Mesendoderm (in vitro differentiated cells): Measurements from ENCODE around the gene PTRH1.

Source experiments
- DNase-seq: peaks from one replicate; pipeline ENCODE4 v3.0.0; 2013
- H2AK5ac ChIP-seq: 2 replicates; pipeline ENCODE4 v1.6.1; 2013; ENCODE audit warnings: low read length, inconsistent platforms
- H2BK120ac ChIP-seq: 2 replicates; pipeline ENCODE4 v1.6.1; 2013; ENCODE audit warnings: low read depth, mild to moderate bottlenecking, low read length, moderate library complexity, mixed read lengths
- H2BK15ac ChIP-seq: replicated peaks from 2 replicates; pipeline ENCODE4 v1.6.1; 2013; ENCODE audit warnings: low read depth, mild to moderate bottlenecking, moderate library complexity
- H2BK5ac ChIP-seq: 2 replicates; pipeline ENCODE4 v1.6.1; 2013; ENCODE audit warnings: low read length, inconsistent platforms
- H3K18ac ChIP-seq: 2 replicates; pipeline ENCODE4 v1.6.1; 2013; ENCODE audit warnings: mild to moderate bottlenecking, low read length, mixed read lengths
- H3K23ac ChIP-seq: one replicate; pipeline ENCODE4 v1.6.1; 2013; ENCODE audit warnings: low read length
- H3K27ac ChIP-seq: 2 replicates; pipeline ENCODE4 v1.5.1; 2013; ENCODE audit warnings: low read depth, mild to moderate bottlenecking, inconsistent platforms, low read length, moderate library complexity
- H3K27me3 ChIP-seq: 2 replicates; pipeline ENCODE4 v1.6.1; 2013; ENCODE audit warnings: low read length, control low read depth, mild to moderate bottlenecking, inconsistent platforms; ENCODE audit not compliant: insufficient read depth, poor library complexity
- H3K36me3 ChIP-seq: 2 replicates; pipeline ENCODE4 v1.6.1; 2013; ENCODE audit warnings: low read length, inconsistent platforms; ENCODE audit not compliant: control insufficient read depth, insufficient read depth
- H3K4ac ChIP-seq: one replicate; pipeline ENCODE4 v1.6.1; 2013; ENCODE audit warnings: low read depth, mild to moderate bottlenecking, low read length, moderate library complexity
- H3K4me1 ChIP-seq: 2 replicates; pipeline ENCODE4 v1.6.1; 2013; ENCODE audit warnings: low read depth, low read length, inconsistent platforms; ENCODE audit not compliant: control insufficient read depth
- H3K4me2 ChIP-seq: 2 replicates; pipeline ENCODE4 v1.6.1; 2013; ENCODE audit warnings: low read length
- H3K4me3 ChIP-seq: 2 replicates; pipeline ENCODE4 v1.5.1; 2013; ENCODE audit warnings: mild to moderate bottlenecking, low read length
- H3K56ac ChIP-seq: one replicate; pipeline ENCODE4 v1.6.1; 2013; ENCODE audit warnings: low read length
- H3K79me1 ChIP-seq: 2 replicates; pipeline ENCODE4 v1.6.1; 2013; ENCODE audit warnings: low read length, inconsistent platforms
- H3K79me2 ChIP-seq: 2 replicates; pipeline ENCODE4 v1.6.1; 2013; ENCODE audit warnings: mild to moderate bottlenecking, low read length; ENCODE audit not compliant: control insufficient read depth, insufficient read depth
- H3K9ac ChIP-seq: 2 replicates; pipeline ENCODE4 v1.6.1; 2013; ENCODE audit warnings: low read length, inconsistent platforms
- H4K5ac ChIP-seq: one replicate; pipeline ENCODE4 v1.6.1; 2013; ENCODE audit warnings: low read length
- H4K8ac ChIP-seq: one replicate; pipeline ENCODE4 v1.6.1; 2013; ENCODE audit warnings: low read depth, mild to moderate bottlenecking, control low read depth, low read length, moderate library complexity
- WGBS: extraction: QIAGEN DNeasy Blood & Tissue Kit; methylation state at CpG from one replicate; pipeline ENCODE4 v1.1.7; 2013; ENCODE audit warnings: low lambda C conversion rate, missing lambda C conversion rate; ENCODE audit not compliant: insufficient coverage; ENCODE audit errors: extremely low coverage; 5-methylcytosine and 5-hydroxymethylcytosine counted together

Gene PTRH1

DNA sequence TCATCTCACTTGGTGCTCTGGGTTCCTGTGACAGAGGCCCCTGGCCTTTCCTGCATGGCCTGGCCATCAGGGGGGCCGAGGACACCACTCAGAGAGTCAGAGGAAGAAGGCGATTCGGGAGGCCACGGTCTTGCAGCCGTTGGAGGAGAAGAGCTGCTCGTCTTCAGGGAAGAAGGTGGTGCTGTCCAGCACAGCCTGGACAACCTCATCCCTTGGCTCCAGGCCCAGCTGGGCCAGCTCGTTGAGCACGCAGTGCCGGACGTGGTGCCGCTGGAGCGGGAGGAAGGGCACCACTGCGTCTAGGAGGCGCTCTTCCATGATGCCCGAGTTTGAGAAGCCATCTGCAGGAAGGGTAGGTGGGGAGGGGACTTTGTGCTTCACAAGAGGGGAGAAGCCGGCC, 16.5 kb upstream of the PTRH1 start:
- Histone ChIP-seq H2BK120ac (no peak overlapping the region), H3K36me3 (no peaks in the 10 kb centered on the region), H4K8ac (no peak overlapping the region), H3K18ac (no peak overlapping the region), H3K4ac (no peak overlapping the region), H3K56ac (no peak overlapping the region), H2BK5ac (no peak overlapping the region), H3K4me2 (no peak overlapping the region), H3K79me2 (no peaks in the 10 kb centered on the region), H3K27ac (no peak overlapping the region), H4K5ac (no peak overlapping the region), H3K4me1 (no peaks in the 10 kb centered on the region), H3K27me3 (no peaks in the 10 kb centered on the region), H3K23ac (no peak overlapping the region), H2AK5ac (no peak overlapping the region), H3K9ac (no peak overlapping the region), H2BK15ac (no peak overlapping the region), H3K4me3 (no peak overlapping the region), H3K79me1 (no peaks in the 10 kb centered on the region)
- DNase-seq: no peak
- WGBS: no CpG with 5 or more reads among the region's 16 CpGs

DNA sequence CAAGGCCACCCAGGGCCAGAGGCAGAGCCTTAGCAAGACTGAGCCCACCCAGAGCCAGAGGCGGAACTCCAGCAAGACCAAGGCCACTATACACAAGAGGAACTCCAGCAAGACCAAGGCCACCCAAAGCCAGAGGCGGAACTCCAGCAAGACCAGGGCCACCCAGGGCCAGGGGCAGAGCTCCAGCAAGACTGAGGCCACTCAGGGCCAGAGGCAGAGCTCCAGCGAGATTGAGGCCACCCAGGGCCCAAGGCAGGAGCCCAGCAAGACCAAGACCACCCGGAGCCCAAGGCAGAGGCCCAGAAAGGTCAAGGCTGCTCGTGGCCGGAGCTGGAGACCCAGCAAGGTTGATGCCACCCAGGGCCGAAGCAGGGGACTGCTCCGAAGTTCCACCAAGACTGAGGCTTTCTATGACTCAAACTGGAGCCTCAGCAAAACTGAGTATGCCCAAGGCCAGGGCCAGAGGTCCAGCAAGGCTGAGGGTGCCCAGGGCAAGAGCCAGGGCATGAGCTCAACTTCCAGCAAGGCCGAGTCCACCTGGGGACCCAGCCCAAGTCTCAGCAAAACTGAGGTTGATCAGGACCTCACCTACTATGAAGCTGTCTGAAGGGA, 15.4 kb upstream of the PTRH1 start:
- Histone ChIP-seq H3K4me3 (no peak overlapping the region), H3K79me1 (no peaks in the 10 kb centered on the region), H2AK5ac (no peak overlapping the region), H4K5ac (no peak overlapping the region), H2BK15ac (no peak overlapping the region), H4K8ac (no peak overlapping the region), H3K23ac (no peak overlapping the region), H3K9ac (no peak overlapping the region), H3K4me2 (no peak overlapping the region), H3K4me1 (no peaks in the 10 kb centered on the region), H3K56ac (no peak overlapping the region), H3K18ac (no peak overlapping the region), H3K4ac (no peak overlapping the region), H3K27me3 (no peaks in the 10 kb centered on the region), H3K27ac (no peak overlapping the region), H2BK120ac (no peak overlapping the region), H3K79me2 (no peaks in the 10 kb centered on the region), H2BK5ac (no peak overlapping the region), H3K36me3 (no peaks in the 10 kb centered on the region)
- WGBS: no CpG with 5 or more reads among the region's 9 CpGs
- no peak for DNase-seq

DNA sequence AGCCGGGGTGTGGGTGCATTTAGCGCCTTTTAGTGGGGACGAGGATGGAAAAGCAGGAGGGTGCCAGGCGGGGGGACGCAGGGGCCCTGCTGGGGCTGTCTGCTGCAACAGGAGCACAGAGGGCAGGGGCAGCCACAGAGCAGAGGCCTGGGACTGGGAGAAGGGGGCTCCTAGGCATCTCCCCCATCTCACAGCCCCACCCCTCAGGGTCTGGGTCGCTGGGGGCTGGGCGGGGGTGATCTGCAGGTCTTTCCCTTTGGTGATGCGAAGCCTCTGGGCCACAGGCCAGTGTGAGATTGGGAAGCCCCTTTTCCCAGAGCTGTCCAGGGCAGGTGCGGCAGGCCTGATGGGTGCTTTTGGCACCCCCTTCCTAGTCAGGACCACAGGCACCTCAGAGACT, 14.8 kb upstream of the PTRH1 start:
- Histone ChIP-seq H3K56ac (no peak overlapping the region), H3K36me3 (no peaks in the 10 kb centered on the region), H3K4ac (no peak overlapping the region), H3K79me2 (no peaks in the 10 kb centered on the region), H4K8ac (no peak overlapping the region), H3K23ac (no peak overlapping the region), H4K5ac (no peak overlapping the region), H3K4me3 (no peak overlapping the region), H2AK5ac (no peak overlapping the region), H2BK120ac (no peak overlapping the region), H3K27me3 (no peaks in the 10 kb centered on the region), H3K79me1 (no peaks in the 10 kb centered on the region), H3K18ac (no peak overlapping the region), H3K27ac (no peak overlapping the region), H2BK15ac (no peak overlapping the region), H3K4me2 (no peak overlapping the region), H3K4me1 (no peaks in the 10 kb centered on the region), H2BK5ac (no peak overlapping the region), H3K9ac (no peak overlapping the region)
- no peak for DNase-seq
- no CpG with 5 or more reads among the region's 9 CpGs for WGBS

DNA sequence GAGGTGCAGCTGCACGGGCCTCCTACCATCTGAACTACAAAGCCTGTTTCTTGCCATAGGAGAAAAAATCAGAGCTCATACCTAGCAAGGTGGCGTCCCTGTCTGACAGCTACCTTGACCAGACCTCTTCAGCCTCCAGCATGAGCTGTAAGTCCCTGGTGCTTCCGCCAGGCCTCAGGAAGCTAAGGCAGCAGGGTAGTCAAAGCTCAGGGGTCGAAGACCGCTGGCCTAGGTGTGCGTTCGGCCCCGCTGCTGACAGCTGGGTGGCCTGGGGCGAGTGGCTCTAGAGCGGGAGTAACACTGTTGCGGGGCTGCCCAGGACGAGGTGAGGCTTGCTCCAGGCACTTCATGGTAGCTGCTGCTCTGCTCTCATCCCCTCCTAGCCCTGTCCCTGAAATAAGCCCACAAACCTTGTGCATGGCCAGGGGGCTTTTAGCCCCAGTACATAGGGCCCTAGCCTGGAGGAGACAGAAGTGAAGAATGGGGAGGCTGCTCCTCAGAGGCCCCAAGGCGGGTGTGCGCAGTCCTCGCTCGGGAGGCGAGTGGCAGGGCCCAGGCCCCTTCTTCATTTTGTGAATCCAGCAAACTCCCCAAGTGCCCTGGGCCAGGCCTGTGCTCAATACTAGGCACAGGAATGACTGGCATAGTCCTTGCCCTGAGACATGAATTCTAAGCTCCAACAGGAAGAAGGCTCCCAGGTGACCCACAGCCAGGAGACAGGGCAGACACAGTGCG, 14.2 kb upstream of the PTRH1 start:
- Histone ChIP-seq H3K79me1 (no peaks in the 10 kb centered on the region), H4K5ac (no peak overlapping the region), H3K79me2 (no peaks in the 10 kb centered on the region), H2BK5ac (no peak overlapping the region), H3K9ac (no peak overlapping the region), H3K4me2 (no peak overlapping the region), H3K27me3 (no peaks in the 10 kb centered on the region), H3K4me3 (no peak overlapping the region), H2AK5ac (no peak overlapping the region), H3K4me1 (no peaks in the 10 kb centered on the region), H3K56ac (no peak overlapping the region), H3K36me3 (no peaks in the 10 kb centered on the region), H3K23ac (no peak overlapping the region), H4K8ac (no peak overlapping the region), H3K18ac (no peak overlapping the region), H3K4ac (no peak overlapping the region), H2BK120ac (no peak overlapping the region), H3K27ac (no peak overlapping the region), H2BK15ac (no peak overlapping the region)
- no CpG with 5 or more reads among the region's 18 CpGs for WGBS
- DNase-seq: no peak

DNA sequence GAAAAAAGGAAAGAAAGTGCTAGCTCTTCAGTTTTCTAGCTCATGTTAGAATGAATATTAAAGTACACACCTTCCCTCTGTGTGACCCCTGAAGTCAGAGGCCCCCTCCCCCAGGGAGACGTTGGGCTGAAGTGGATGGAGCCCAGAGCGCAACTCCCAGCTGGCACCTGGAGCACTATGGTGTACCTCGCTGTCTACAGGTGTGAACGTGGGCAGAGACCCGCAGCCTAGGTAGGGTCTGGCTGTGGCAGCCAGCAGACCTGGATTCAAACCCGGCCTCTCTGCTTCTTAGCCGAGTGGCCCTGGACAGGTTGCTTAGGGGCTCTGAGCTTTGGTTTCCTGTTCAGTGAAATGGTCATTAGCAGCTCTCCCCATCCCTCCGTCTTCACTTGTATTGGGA, 13.3 kb upstream of the PTRH1 start:
- H3K27ac ChIP-seq: no peak overlapping the region
- H2BK15ac ChIP-seq: no peak overlapping the region
- H2BK120ac ChIP-seq: no peak overlapping the region
- H3K4ac ChIP-seq: no peak overlapping the region
- no peak overlapping the region for H4K8ac ChIP-seq
- H3K36me3 ChIP-seq: no peaks in the 10 kb centered on the region
- no peaks in the 10 kb centered on the region for H3K27me3 ChIP-seq
- H3K4me2 ChIP-seq: no peak overlapping the region
- no peak overlapping the region for H3K4me3 ChIP-seq
- H3K79me2 ChIP-seq: no peaks in the 10 kb centered on the region
- no peak overlapping the region for H3K23ac ChIP-seq
- H4K5ac ChIP-seq: no peak overlapping the region
- H3K56ac ChIP-seq: no peak overlapping the region
- H3K18ac ChIP-seq: no peak overlapping the region
- H3K4me1 ChIP-seq: no peaks in the 10 kb centered on the region
- no peak overlapping the region for H3K9ac ChIP-seq
- H3K79me1 ChIP-seq: no peaks in the 10 kb centered on the region
- DNase-seq: no peak
- H2BK5ac ChIP-seq: no peak overlapping the region
- H2AK5ac ChIP-seq: no peak overlapping the region
- no CpG with 5 or more reads among the region's 8 CpGs for WGBS

DNA sequence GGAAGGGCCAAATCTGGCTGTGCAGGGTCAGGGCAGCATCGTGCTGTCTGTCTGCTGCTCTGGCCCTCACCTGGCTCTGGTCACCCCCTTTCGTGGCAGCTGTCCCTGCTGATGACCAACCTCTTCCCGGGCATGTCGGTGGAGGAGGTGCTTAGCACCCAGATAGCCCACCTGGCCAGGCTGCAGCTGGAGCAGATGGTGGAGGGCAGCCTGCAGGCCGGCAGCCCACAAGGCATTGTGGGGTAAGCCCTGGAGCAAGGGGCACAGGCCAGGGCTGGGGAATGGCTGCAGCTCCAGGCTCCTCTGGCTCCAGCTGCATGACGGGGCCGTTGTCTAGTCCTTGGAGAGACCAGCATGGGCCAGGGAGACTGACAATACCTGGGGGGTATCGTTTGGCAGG, 11.4 kb upstream of the PTRH1 start:
- Histone ChIP-seq H2BK5ac (no peak overlapping the region), H3K36me3 (no peaks in the 10 kb centered on the region), H4K8ac (no peak overlapping the region), H3K4ac (no peak overlapping the region), H3K27ac (no peak overlapping the region), H3K4me2 (no peak overlapping the region), H2BK15ac (no peak overlapping the region), H3K23ac (no peak overlapping the region), H3K18ac (no peak overlapping the region), H3K4me3 (no peak overlapping the region), H2BK120ac (no peak overlapping the region), H3K9ac (no peak overlapping the region), H3K4me1 (no peaks in the 10 kb centered on the region), H3K79me1 (no peaks in the 10 kb centered on the region), H3K79me2 (no peaks in the 10 kb centered on the region), H3K27me3 (no peaks in the 10 kb centered on the region), H4K5ac (no peak overlapping the region), H2AK5ac (no peak overlapping the region), H3K56ac (no peak overlapping the region)
- WGBS: no CpG with 5 or more reads among the region's 8 CpGs
- no peak for DNase-seq
